Left renal pelvis (tissue), 4 donors: ENCODE data around the gene ING5. TPM values are rescaled to one million over a fixed set of nuclear protein-coding genes. Genes with fewer than 3 reads are reported as not detected.
"Not testable (repeated sequence)": the region's sequence is repeated elsewhere in the genome, so short reads cannot be mapped to it uniquely, and the experiment has no call there.

ENCODE experiments used
- DNase-seq, 4 donors: peaks; one replicate each; pipeline ENCODE4 v3.0.0-alpha.2; 2013; ENCODE audit warnings: low read depth in 4 of 4, low spot score in 3 of 4
- polyA plus RNA-seq, 4 donors: library from polyadenylated mRNA; unstranded; fragments of 120-200 nt; gene quantifications; one replicate each; pipeline ENCODE4 v1.2.1, GENCODE V29; 2013; ENCODE audit not compliant: insufficient read length in 4 of 4

ING5 gene
- polyA plus RNA-seq, 4 donors, result 28.9 to 55.8 (median 38.9) TPM

- no peak for DNase-seq
Measured at GRCh38 chr2:241736111-241736510, 34.3 kb downstream of the ING5 start.

DNA sequence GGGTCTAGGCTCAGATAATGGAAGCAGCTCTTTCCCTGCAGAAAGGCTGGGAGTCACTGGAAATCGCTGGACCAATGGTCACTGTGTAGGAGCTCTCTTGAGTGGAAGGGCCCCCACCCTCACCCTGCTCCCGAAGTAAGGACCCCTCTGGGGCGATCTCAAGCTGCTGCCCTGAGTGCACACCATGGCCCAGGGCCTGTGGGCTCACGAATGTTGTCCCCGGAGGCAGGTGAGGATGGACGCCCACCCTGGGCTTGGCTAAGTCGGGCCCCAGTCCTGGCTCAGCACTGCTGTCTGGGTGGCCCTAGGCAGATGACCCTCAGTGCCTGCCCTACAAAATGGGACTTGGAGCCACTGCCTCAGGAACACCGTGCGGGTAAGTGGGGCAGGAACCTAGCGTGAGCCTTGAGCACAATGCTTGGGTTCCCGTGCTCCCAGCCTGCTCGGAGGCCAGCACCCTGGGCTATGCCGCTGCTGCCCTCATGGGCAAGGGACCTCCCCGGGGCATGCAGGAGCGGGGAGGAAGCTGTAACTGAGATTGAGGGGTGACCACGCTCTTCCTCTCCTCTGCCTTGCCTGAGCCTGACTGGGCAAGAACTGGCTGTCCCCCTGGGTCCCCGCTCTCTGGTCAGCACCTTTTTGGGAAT, 36.3 kb downstream of the ING5 start:
- no peak for DNase-seq

- no peak for DNase-seq
Measured at GRCh38 chr2:241739177-241739576, 37.3 kb downstream of the ING5 start.

GRCh38 chr2:241739651-241740050, 37.8 kb downstream of the ING5 start:
- no peak for DNase-seq

GRCh38 chr2:241741016-241741415, 39.2 kb downstream of the ING5 start:
- no peak for DNase-seq

- DNase-seq, result no peak
Measured at GRCh38 chr2:241742320-241742939, 40.6 kb downstream of the ING5 start.

GRCh38 chr2:241743008-241743407, 41.2 kb downstream of the ING5 start:
- not testable (repeated sequence) for DNase-seq

DNA sequence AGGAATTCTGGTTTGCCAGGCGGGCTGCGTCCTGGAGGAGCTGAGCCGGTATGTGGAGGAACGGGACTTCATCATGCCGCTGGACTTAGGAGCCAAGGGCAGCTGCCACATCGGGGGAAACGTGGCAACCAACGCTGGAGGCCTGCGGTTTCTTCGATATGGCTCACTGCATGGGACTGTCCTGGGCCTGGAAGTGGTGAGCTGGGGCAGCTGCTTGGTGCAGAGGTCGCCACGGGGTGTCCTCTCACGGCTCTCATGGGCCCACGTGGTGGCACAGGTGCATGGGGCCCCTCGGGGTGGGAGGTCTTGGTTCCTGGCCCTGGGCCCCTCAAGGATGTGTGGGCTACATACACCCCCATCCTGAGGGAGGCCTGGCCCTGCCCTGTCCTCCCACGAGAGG, 41.8 kb downstream of the ING5 start:
- no peak for DNase-seq

DNA sequence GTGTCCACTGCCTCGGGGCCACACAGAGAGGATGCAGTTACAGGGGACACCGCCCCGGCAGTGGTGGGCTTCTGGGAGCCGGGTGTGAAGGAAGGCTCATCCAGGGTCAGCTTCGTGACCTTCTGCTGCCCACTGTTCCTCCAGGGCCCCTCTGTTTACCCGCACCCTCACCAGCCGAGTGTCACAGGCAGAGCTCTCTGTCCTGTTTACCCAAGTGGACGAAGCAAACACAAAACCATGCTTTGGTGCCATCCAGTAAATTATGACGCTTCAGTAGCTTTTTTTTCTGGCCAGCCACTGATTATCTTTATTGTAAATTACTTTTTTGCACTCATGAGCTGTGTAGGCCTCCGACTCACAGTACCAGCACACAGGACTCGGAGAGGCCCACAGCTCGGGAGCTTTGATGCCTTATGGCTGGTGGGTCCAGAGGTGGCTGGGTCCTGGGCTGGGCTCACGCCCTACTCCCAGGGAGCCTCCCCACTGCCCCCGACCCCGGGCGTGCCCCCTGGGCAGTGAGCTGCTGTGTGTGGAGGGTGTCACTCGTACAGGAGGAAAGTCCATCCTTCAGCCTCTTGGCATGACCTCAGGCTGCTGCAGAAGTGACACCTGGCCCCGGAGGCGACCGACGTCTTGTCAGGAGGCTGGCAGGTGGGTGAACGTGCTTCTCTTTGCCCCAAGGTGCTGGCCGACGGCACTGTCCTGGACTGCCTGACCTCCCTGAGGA, 42.4 kb downstream of the ING5 start:
- no peak for DNase-seq

DNA sequence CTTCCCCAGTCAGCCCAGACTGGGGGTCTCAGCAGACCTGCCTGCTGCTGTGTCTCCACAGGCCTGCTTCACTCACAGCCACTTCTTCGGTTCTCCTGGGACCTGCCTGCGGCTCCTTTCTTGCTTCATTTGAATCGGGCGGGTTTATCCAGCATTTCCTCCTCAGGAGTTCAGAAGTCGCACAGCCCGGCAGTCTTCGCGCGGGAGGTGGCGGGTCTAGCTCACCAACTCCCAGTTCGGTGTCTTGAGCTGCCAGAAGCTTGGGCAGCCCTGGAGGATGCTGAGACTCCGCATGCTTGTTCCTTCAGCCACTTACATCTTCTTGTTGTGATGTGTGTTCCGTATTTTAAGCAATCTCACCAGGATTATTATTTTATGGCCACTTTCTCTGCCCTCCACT, 43.4 kb downstream of the ING5 start:
- DNase-seq, result no peak

GRCh38 chr2:241746084-241746483, 44.2 kb downstream of the ING5 start:
- DNase-seq, result no peak

DNA sequence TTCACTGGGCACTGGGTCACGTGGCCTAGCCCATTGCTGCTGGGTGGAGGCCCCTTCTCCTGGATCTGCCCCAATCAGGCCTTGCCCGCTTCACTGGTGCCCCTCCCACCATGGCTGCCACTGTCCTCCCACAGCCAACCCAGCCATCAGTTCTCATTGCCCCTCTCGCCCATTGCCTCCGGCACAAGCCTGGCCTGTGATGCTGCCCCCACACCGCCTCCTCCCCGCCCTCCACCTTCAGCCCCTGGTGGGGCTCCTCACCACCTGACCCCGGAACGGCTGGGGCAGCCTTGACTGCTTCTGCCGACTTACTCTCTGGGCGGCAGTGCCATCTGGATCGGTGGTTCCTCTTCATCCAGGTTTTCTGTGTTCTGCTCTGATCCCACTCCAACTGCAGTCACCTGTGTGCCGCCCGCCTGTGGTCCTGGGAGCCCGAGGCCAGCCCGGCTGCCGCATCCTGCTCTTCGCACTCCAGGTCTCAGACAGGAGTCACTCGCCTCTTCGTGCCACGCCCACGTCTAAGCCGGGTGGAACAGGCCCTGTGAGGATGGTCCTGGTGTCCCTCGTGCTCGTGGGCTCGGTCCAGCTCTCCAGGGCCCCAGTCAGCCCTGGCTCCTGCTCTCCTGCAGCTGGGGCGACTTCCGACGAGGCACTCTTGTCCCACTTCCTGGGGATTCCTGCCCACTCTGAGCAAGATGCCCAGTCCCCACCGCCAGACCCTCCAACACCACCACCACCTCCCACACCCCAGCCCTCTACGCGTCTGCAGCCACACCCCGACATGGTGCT, 46.8 kb downstream of the ING5 start:
- no peak for DNase-seq

- no peak for DNase-seq
Measured at GRCh38 chr2:241750076-241750840, 48.4 kb downstream of the ING5 start.

GRCh38 chr2:241751152-241751551, 49.3 kb downstream of the ING5 start:
- DNase-seq, result no peak

DNA sequence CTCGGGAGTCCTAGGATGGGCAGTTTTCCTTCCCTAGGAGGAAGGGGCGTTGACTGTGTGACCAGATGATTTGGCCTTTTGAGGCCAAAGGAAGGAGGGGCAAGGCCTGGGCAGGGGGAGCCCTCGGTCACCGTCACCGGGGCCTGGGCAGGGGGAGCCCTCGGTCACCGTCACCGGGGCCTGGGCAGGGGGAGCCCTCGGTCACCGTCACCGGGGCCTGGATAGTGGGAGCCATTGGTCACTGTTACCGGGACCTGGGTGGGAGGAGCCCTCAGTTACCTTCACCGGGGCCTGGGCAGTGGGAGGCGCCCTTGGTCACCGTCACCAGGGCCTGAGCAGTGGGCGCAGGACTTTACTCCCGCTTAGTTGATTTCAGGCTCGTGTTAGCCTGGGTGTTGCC, 49.9 kb downstream of the ING5 start:
- DNase-seq, result no peak

GRCh38 chr2:241752253-241752652, 50.4 kb downstream of the ING5 start:
- DNase-seq, result no peak

- no peak for DNase-seq
Measured at GRCh38 chr2:241752689-241753276, 50.9 kb downstream of the ING5 start.

- DNase-seq, result no peak
Measured at GRCh38 chr2:241753493-241753892, 51.7 kb downstream of the ING5 start.

- DNase-seq, result no peak
Measured at GRCh38 chr2:241754042-241754441, 52.2 kb downstream of the ING5 start.

GRCh38 chr2:241755166-241755565, 53.3 kb downstream of the ING5 start:
- DNase-seq, result no peak
